GM12864 (cell line): Measurements from ENCODE around the gene MFRP.

Source experiments
- DNase-seq: peaks from one replicate; pipeline ENCODE4 v3.0.0-alpha.2; 2011; ENCODE audit warnings: low read depth
- H3K4me3 ChIP-seq: 2 replicates; pipeline ENCODE4 v1.5.1; 2011; ENCODE audit warnings: mild to moderate bottlenecking, low read depth, low read length, control low read depth
- TF ChIP-seq, protein P1 (sequence below): IDR thresholded peaks from 2 replicates; pipeline ENCODE4 v1.5.1; 2011; ENCODE audit warnings: low read depth, mild to moderate bottlenecking, moderate library complexity, low read length, control low read depth, inconsistent platforms; ENCODE audit errors: missing control alignments

MFRP gene

DNA sequence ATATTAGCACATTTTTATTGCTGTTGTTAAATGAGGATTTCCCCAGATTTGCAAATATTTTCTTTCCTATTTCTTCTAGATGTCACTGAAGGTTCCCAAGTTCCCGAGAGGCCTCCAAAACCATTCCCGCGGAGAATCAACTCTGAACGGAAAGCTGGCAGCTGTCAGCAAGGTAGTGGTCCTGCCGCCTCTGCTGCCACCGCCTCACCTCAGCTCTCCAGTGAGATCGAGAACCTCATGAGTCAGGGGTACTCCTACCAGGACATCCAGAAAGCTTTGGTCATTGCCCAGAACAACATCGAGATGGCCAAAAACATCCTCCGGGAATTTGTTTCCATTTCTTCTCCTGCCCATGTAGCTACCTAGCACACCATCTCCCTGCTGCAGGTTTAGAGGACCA is 47.1 kb downstream of the MFRP start:
- TF ChIP-seq, protein P1, sequence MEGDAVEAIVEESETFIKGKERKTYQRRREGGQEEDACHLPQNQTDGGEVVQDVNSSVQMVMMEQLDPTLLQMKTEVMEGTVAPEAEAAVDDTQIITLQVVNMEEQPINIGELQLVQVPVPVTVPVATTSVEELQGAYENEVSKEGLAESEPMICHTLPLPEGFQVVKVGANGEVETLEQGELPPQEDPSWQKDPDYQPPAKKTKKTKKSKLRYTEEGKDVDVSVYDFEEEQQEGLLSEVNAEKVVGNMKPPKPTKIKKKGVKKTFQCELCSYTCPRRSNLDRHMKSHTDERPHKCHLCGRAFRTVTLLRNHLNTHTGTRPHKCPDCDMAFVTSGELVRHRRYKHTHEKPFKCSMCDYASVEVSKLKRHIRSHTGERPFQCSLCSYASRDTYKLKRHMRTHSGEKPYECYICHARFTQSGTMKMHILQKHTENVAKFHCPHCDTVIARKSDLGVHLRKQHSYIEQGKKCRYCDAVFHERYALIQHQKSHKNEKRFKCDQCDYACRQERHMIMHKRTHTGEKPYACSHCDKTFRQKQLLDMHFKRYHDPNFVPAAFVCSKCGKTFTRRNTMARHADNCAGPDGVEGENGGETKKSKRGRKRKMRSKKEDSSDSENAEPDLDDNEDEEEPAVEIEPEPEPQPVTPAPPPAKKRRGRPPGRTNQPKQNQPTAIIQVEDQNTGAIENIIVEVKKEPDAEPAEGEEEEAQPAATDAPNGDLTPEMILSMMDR = no peak
- H3K4me3 ChIP-seq = no peak overlapping the region
- DNase-seq = no peak

DNA sequence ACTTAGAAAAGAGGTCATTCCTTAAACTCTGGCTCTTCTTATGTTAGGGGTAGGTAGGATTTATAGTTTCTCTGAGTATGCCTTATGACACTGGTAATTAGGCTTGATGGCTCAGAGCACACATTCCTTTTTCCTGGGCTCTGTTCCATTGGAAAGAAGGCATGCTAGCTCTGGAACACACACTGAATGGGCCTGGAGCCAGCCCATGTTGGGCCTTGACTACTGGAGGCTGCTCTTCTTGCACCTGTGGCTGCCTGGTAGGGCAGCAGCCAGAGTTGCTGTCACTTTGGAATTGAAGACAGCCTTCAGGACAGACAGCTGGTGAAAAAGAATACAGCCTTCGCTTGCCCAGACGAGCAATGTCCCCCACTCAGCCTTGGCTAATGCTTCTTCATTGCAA is 47.8 kb downstream of the MFRP start:
- no peak overlapping the region for H3K4me3 ChIP-seq
- TF ChIP-seq, protein P1 = no peak
- DNase-seq = no peak

DNA sequence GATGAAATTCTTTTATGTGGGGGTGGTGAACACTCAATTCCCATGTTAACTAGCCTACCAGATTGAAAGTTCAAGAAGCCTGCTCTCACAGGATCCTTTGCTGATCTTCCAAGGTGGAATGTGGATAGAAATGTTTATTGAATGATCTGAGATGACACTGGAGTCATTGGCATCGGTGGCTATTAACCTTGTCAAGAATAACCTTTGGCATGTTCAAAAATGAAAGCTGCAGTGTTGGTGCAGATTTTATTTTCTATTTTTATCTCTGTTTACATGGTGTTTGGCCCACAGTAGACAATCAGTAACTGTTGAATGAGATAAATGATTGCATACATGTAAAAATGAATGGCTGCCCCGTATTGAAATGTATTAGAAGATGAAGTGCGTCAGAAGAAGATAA is 48.6 kb downstream of the MFRP start:
- no peak for DNase-seq
- H3K4me3 ChIP-seq = no peak overlapping the region
- TF ChIP-seq, protein P1 = no peak

DNA sequence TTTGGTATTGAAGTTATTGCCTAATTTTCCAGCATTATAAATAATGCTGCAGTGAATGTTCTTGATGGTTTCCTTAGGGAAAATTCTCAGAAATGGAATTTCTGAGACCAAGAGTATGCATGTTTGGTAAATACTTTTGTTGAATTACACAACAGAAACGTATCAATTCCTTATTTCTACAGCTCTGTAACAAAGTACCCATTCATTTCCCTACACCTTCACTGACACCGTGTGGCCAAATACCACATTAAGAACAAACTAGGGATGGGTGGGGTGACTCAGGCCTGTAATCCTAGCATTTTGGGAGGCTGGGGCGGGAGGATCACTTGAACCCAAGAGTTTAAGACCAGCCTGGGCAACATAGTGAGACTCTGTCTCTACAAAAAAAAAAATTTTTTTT is 51.3 kb downstream of the MFRP start:
- DNase-seq = no peak
- TF ChIP-seq, protein P1 = peak; percentile 18
- no peak overlapping the region for H3K4me3 ChIP-seq

DNA sequence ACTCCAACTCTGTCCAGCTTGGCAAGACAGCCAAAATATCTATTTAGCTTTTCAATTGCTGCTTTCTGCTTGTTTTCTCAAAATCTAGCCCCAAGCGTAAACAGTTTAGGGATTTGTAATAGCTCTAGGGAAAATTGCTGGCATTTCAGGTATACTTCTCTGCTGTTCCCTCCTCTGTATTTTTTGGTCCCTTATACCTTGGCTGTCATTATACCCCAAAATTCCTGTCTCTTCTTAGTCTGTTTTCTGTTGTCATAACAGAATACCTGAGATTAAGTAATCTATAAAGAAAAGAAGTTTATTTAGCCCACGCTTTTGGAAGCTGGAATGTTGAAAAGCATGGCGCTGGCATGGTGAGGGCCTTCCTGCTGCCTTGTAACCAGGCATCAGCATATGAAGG is 53.0 kb downstream of the MFRP start:
- DNase-seq = no peak
- H3K4me3 ChIP-seq = no peak overlapping the region
- TF ChIP-seq, protein P1 = no peak

DNA sequence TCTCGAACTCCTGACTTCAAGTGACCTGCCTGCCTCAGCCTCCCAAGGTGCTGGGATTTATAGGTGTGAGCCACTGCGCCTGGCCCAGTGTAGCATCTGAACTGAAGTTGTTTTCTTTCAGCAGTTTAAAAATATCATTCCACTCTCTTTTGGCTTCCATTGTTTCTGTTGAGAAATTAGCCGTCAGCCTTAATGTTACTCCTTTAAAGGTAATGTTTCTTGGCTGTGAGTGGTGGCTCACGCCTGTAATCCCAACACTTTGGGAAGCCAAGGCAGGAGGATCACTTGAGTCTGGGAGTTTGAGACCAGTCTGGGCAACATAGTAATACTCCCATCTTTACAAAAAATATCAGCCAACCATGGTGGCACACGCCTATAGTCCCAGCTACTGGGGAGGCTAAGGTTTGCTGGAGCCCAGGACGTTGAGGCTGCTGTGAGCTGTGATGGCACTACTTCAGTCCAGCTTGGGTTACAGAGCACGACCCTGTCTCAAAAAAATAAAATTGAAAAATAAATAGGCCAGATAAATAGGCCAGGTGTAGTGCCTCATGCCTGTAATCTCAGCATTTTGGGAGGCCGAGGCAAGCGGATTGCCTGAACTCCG is 55.5 kb downstream of the MFRP start:
- DNase-seq = no peak
- TF ChIP-seq, protein P1 = no peak
- no peak overlapping the region for H3K4me3 ChIP-seq
